K562 (cell line): ENCODE results near the gene INSR. TPM values are rescaled to one million over a fixed set of nuclear protein-coding genes. Genes with fewer than 3 reads are reported as not detected.

Experiments
- ATAC-seq: fragments of 200-7000 bp; cut with Tn5 transposase; 3 replicates; pipeline ENCODE4 v1.9.1; 2020; ENCODE audit warnings: moderate library complexity
- BruUV-seq: library from RNA; stranded (reverse); fragments of 400-500 nt; replicated peaks from 2 replicates; lab custom pipeline; 2021; lab: Mats Ljungman, UMichigan
- CTCF ChIA-PET: fragments of 300-600 bp; formaldehyde crosslinking; extraction: SDS; loops from one replicate; lab custom pipeline; 2021; ENCODE audit warnings: low intra/inter-chr PET ratio; lab: Yijun Ruan, JAX
- POLR2A ChIA-PET: fragments of 300-600, 350-650 bp; sonication (Branson Sonifier 250); formaldehyde crosslinking; extraction: SDS; loops from one replicate; lab custom pipeline; 2021; ENCODE audit warnings: antibody characterized with exemption, inconsistent platforms; lab: Yijun Ruan, JAX
- DNase-seq, 4 experiments: peaks; one replicate each; pipeline versions ENCODE4 v3.0.0 to v3.0.0-alpha.2; 2011 to 2018; ENCODE audit warnings: low spot score in 3 of 4, mixed read lengths in 3 of 4; ENCODE audit errors: extremely low read depth in 1 of 4
- FAIRE-seq: peaks from 2 replicates; lab custom pipeline; 2011; peaks lifted over from hg19 to GRCh38; lab: Jason Lieb, UNC
- H2AFZ ChIP-seq: 2 replicates; pipeline ENCODE4 v1.6.0; 2011; ENCODE audit warnings: low read depth, low read length, control low read depth, inconsistent platforms
- H3K27ac ChIP-seq: fragments of 200-600 bp; 3 replicates; pipeline ENCODE4 v1.8.0; 2011; ENCODE audit warnings: low read depth, mild to moderate bottlenecking, control low read depth, inconsistent platforms, low read length, moderate library complexity, mixed read lengths; ENCODE audit errors: extremely low read depth
- H3K27me3 ChIP-seq, 2 experiments: fragments of 300-600 bp in 1 of 2; 2 replicates in 1 of 2; 3 replicates in 1 of 2; pipeline versions ENCODE4 v1.6.0 to v1.8.0; 2011; ENCODE audit warnings: inconsistent platforms in 2 of 2, low read length in 2 of 2, mild to moderate bottlenecking in 1 of 2, mixed read lengths in 1 of 2, moderate library complexity in 1 of 2; ENCODE audit not compliant: control insufficient read depth in 2 of 2, insufficient read depth in 2 of 2
- H3K36me3 ChIP-seq: fragments of 300-600 bp; 3 replicates; pipeline ENCODE4 v1.8.0; 2011; ENCODE audit warnings: mild to moderate bottlenecking, low read length, inconsistent platforms; ENCODE audit not compliant: control insufficient read depth, insufficient read depth
- H3K4me1 ChIP-seq, 2 experiments: fragments of 200-600 bp in 1 of 2; replicated peaks in 1 of 2; 2 replicates in 1 of 2; 3 replicates in 1 of 2; pipeline versions ENCODE4 v1.5.1 to v1.8.0; 2011; ENCODE audit warnings: inconsistent platforms in 2 of 2, low read length in 2 of 2, mild to moderate bottlenecking in 1 of 2, mixed read lengths in 1 of 2, moderate library complexity in 1 of 2; ENCODE audit not compliant: control insufficient read depth in 2 of 2, insufficient read depth in 2 of 2
- H3K4me2 ChIP-seq: 2 replicates; pipeline ENCODE4 v1.6.1; 2011; ENCODE audit warnings: low read length, control low read depth, inconsistent platforms, mixed read lengths; ENCODE audit not compliant: insufficient read depth
- H3K4me3 ChIP-seq: fragments of 200-600 bp; sonication (generic), shearing (Covaris generic); 2 replicates; pipeline ENCODE4 v1.5.1; 2016; ENCODE audit warnings: control low read depth, inconsistent platforms
- H3K79me2 ChIP-seq: fragments of 200-600 bp; 3 replicates; pipeline ENCODE4 v1.8.0; 2011; ENCODE audit warnings: low read length, inconsistent platforms; ENCODE audit not compliant: control insufficient read depth, insufficient read depth
- H3K9ac ChIP-seq, 2 experiments: 2 replicates each; pipeline versions ENCODE4 v1.6.0 to v1.6.1; 2011; ENCODE audit warnings: low read depth in 2 of 2, low read length in 2 of 2, control low read depth in 1 of 2, inconsistent platforms in 1 of 2, mild to moderate bottlenecking in 1 of 2, mixed read lengths in 1 of 2; ENCODE audit not compliant: insufficient read depth in 1 of 2
- H3K9me1 ChIP-seq: one replicate; pipeline ENCODE4 v1.6.0; 2011; ENCODE audit warnings: inconsistent platforms, mild to moderate bottlenecking, low read length, moderate library complexity; ENCODE audit not compliant: control insufficient read depth, insufficient read depth
- H3K9me3 ChIP-seq: replicated peaks from 2 replicates; pipeline ENCODE4 v1.5.1; 2011; ENCODE audit warnings: low read depth, low read length, inconsistent platforms; ENCODE audit not compliant: control insufficient read depth, insufficient read depth
- H4K20me1 ChIP-seq: replicated peaks from 2 replicates; pipeline ENCODE4 v1.6.1; 2011; ENCODE audit warnings: low read length, inconsistent platforms, mixed read lengths; ENCODE audit not compliant: control insufficient read depth, insufficient read depth
- ARID1B ChIP-seq: fragments of 450-650 bp; IDR thresholded peaks from 2 replicates; pipeline ENCODE4 v1.6.1; 2016; ENCODE audit warnings: antibody characterized with exemption, mild to moderate bottlenecking, inconsistent platforms
- ARID4B ChIP-seq: sonication (generic); formaldehyde crosslinking; IDR thresholded peaks from 2 replicates; pipeline ENCODE4 v1.8.0; 2022; ENCODE audit warnings: mild to moderate bottlenecking, missing genetic modification reagents
- CBX2 ChIP-seq: fragments of 200-600 bp; sonication (generic); IDR thresholded peaks from one replicate; pipeline ENCODE4 v1.6.1; 2012; ENCODE audit warnings: mild to moderate bottlenecking, low read length, inconsistent platforms; ENCODE audit not compliant: insufficient read depth, poor library complexity, severe bottlenecking
- EHMT2 ChIP-seq: fragments of 450-650 bp; IDR thresholded peaks from 2 replicates; pipeline ENCODE4 v1.6.1; 2018; ENCODE audit warnings: antibody characterized with exemption
- HDAC6 ChIP-seq: IDR thresholded peaks from 2 replicates; pipeline ENCODE4 v1.6.1; 2012; ENCODE audit warnings: low read depth, mild to moderate bottlenecking, control low read depth, inconsistent platforms, low read length, moderate library complexity
- KAT2B ChIP-seq: IDR thresholded peaks from one replicate; pipeline ENCODE4 v1.6.1; 2012; ENCODE audit warnings: low read depth, mild to moderate bottlenecking, control low read depth, inconsistent platforms, low read length, moderate library complexity
- NFRKB ChIP-seq: fragments of 450-650 bp; IDR thresholded peaks from 2 replicates; pipeline ENCODE4 v1.6.1; 2016; ENCODE audit warnings: low read depth
- RAD21 ChIP-seq, 2 experiments: fragments of 250-450 bp in 1 of 2; fragments of 450-650 bp in 1 of 2; sonication (Bioruptor Pico) in 1 of 2; formaldehyde crosslinking in 1 of 2; IDR thresholded peaks in 1 of 2; conservative IDR thresholded peaks in 1 of 2; 2 replicates each; pipeline versions ENCODE4 v1.4.0 to v1.8.0; 2020 to 2022; ENCODE audit warnings: mild to moderate bottlenecking in 2 of 2, moderate library complexity in 1 of 2
- RFX1 ChIP-seq: fragments of 450-650 bp; IDR thresholded peaks from 2 replicates; pipeline ENCODE4 v1.6.1; 2016; ENCODE audit warnings: mild to moderate bottlenecking, moderate library complexity
- SMC3 ChIP-seq: conservative IDR thresholded peaks from 2 replicates; pipeline ENCODE4 v1.6.1; 2011; ENCODE audit warnings: low read depth, low read length, improper control_type of control experiment; ENCODE audit not compliant: insufficient read depth
- TAF15 ChIP-seq: fragments of 200-400 bp; formaldehyde crosslinking; IDR thresholded peaks from 2 replicates; pipeline ENCODE4 v1.6.1; 2017; ENCODE audit warnings: mild to moderate bottlenecking, low read depth, low read length, moderate library complexity
- U2AF1 ChIP-seq: fragments of 200-400 bp; formaldehyde crosslinking; optimal IDR thresholded peaks from 2 replicates; pipeline ENCODE3; 2017; ENCODE audit warnings: mild to moderate bottlenecking, low read depth, low read length, moderate library complexity
- ZNF175 ChIP-seq: fragments of 200-800 bp; sonication (Bioruptor generic); IDR thresholded peaks from 2 replicates; pipeline ENCODE4 v1.6.1; 2016; ENCODE audit warnings: low read depth, mild to moderate bottlenecking, missing genetic modification characterization, missing compliant biosample characterization
- WGBS: fragments of 100-300 bp; shearing (Covaris generic); methylation state at CpG from one replicate; pipeline ENCODE4 v1.1.6; 2016; ENCODE audit warnings: low coverage, mixed read lengths; ENCODE audit not compliant: insufficient coverage; ENCODE audit errors: missing lambda C conversion rate; 5-methylcytosine and 5-hydroxymethylcytosine counted together
- in situ Hi-C: fragments of 300-500 bp; cut with MboI; formaldehyde crosslinking; loops from 4 replicates; pipeline ENCODE4 v1.15.0; 2018; ENCODE audit warnings: inconsistent platforms, mixed read lengths
- intact Hi-C: fragments of 100-400 bp; cut with micrococcal nuclease; formaldehyde crosslinking; loops from 2 replicates; pipeline ENCODE4 v1.14.2; 2022
- polyA plus RNA-seq, 8 experiments: library from polyadenylated mRNA; depleted of rRNA in 4 of 8; stranded (reverse) in 5 of 8; unstranded in 3 of 8; fragments of >200 nt; fragmentation: Nextera tagmentation in 2 of 8; fragmentation: Illumina TruSeq in 1 of 8; extraction: Ambion mirVana in 2 of 8; extraction: Trizol in 1 of 8; gene quantifications; 2 replicates each; pipeline versions ENCODE4 v1.2.1 to v1.2.3, GENCODE V29; 2011 to 2014; ENCODE audit warnings: inconsistent platforms in 1 of 8, missing spikeins in 1 of 8
- total RNA-seq, 7 experiments: library from RNA; depleted of rRNA in 6 of 7; stranded (reverse); fragments of >200 nt in 6 of 7; fragmentation: Illumina TruSeq in 2 of 7; extraction: Trizol in 2 of 7; gene quantifications; 2 replicates each; pipeline versions ENCODE4 v1.2.1 to v1.2.3, GENCODE V29; 2011 to 2021; ENCODE audit warnings: low replicate concordance in 1 of 7

INSR gene
- total and polyA plus RNA-seq, 9 of the 15 experiments (the other 6 are each of a cell fraction or from before 2014, with no cell fraction given): 0.04 to 0.88 (median 0.41) TPM

- 0% methylated on average over 6 of the region's 7 CpGs for WGBS
- no peak for ATAC-seq
- 0 out of 2 replicates have a peak, but pooled peaks cover 2% of the 10 kb centered on the region for H3K9me3 ChIP-seq
- intact Hi-C loops (no loop called here), in situ Hi-C loops (no loop called here)
- no peak overlapping the region for H3K4me2 ChIP-seq
- no peaks in the 10 kb centered on the region for H4K20me1 ChIP-seq
- no peaks in the 10 kb centered on the region for H3K4me1 ChIP-seq
- TF ChIP-seq ARID1B (no peak), RAD21 (CRISPR knock-in tag; conservative IDR thresholded peaks at IDR 0.05 in 1 of 2, IDR thresholded peaks at IDR 0.05 in 1 of 2) (no peak), U2AF1 (no peak), NFRKB (no peak), CBX2 (no peak), RFX1 (no peak)
- H3K79me2 ChIP-seq: no peaks in the 10 kb centered on the region
- no peak overlapping the region for H2AFZ ChIP-seq
- no peaks in the 10 kb centered on the region for H3K9me1 ChIP-seq
- H3K27ac ChIP-seq: no peak overlapping the region
- H3K27me3 ChIP-seq: peaks cover 9 to 16% of the 10 kb centered on the region in 2 experiments; a peak in 3 of 5 replicates
- DNase-seq: no peak
- FAIRE-seq: no peak
- H3K9ac ChIP-seq: no peak overlapping the region
- ChIA-PET POLR2A (interaction anchor here (0.9 kb wide), 1 partner anchor 13 kb away, joined by 5 read pairs; no protein-coding TSS in a partner anchor), CTCF (no interaction called here)
- H3K4me3 ChIP-seq: no peak overlapping the region
- no peaks in the 10 kb centered on the region for H3K36me3 ChIP-seq
- BruUV-seq: no TSS peak
These were observed 116.3 kb downstream of the INSR start for GRCh38 chr19:7177926-7178325.

- H3K27me3 ChIP-seq: peaks cover 9 to 16% of the 10 kb centered on the region in 2 experiments; a peak in 3 of 5 replicates
- no peaks in the 10 kb centered on the region for H3K9me1 ChIP-seq
- no TSS peak for BruUV-seq
- H3K4me2 ChIP-seq: no peak overlapping the region
- no peaks in the 10 kb centered on the region for H3K4me1 ChIP-seq
- no peaks in the 10 kb centered on the region for H4K20me1 ChIP-seq
- H3K9me3 ChIP-seq: 0 out of 2 replicates have a peak, but pooled peaks cover 2% of the 10 kb centered on the region
- H3K79me2 ChIP-seq: no peaks in the 10 kb centered on the region
- intact Hi-C loops (no loop called here), in situ Hi-C loops (no loop called here)
- no peak overlapping the region for H2AFZ ChIP-seq
- ATAC-seq (no peak), FAIRE-seq (no peak), DNase-seq (no peak)
- ChIA-PET POLR2A (interaction anchor here (0.6 to 0.9 kb wide), 3 partner anchors 10 to 1029 kb away, joined by 3 to 5 read pairs (median 3); no protein-coding TSS in a partner anchor), CTCF (no interaction called here)
- 0% methylated on average over 4 of the region's 4 CpGs for WGBS
- H3K27ac ChIP-seq: no peak overlapping the region
- no peaks in the 10 kb centered on the region for H3K36me3 ChIP-seq
- H3K9ac ChIP-seq: no peak overlapping the region
- no peak overlapping the region for H3K4me3 ChIP-seq
- no peak for TF ChIP-seq HDAC6
- no peak for TF ChIP-seq ZNF175
- no peak for TF ChIP-seq EHMT2
- no peak for TF ChIP-seq ARID4B (CRISPR knock-in tag)
- TF ChIP-seq TAF15: no peak
- TF ChIP-seq KAT2B: no peak
- TF ChIP-seq SMC3: no peak
These were observed 117.4 kb downstream of the INSR start for GRCh38 chr19:7176792-7177191.
